IMR-90 (cell line): ENCODE results near the gene USP43. TPM values are rescaled to one million over a fixed set of nuclear protein-coding genes. Genes with fewer than 3 reads are reported as not detected.

Experiments
- ATAC-seq: fragments of 200-7000 bp; cut with Tn5 transposase; 2 replicates; pipeline ENCODE4 v1.9.1; 2020; ENCODE audit warnings: low read depth, mild to moderate bottlenecking, moderate library complexity
- BruUV-seq: library from RNA; stranded (reverse); fragments of 400-500 nt; replicated peaks from 2 replicates; lab custom pipeline; 2021; lab: Mats Ljungman, UMichigan
- CTCF ChIA-PET: fragments of 300-600 bp; formaldehyde crosslinking; extraction: SDS; loops from one replicate; lab custom pipeline; 2021; ENCODE audit warnings: antibody characterized with exemption; lab: Yijun Ruan, JAX
- POLR2A ChIA-PET: fragments of 300-600 bp; sonication (Branson Sonifier 250); formaldehyde crosslinking; loops from one replicate; lab custom pipeline; 2022; ENCODE audit warnings: antibody characterized with exemption; ENCODE audit not compliant: unreplicated experiment; lab: Charles Lee
- DNase-seq: peaks from one replicate; pipeline ENCODE4 v3.0.0; 2013
- H2AFZ ChIP-seq: replicated peaks from 2 replicates; pipeline ENCODE3; 2013; ENCODE audit warnings: low read length, mild to moderate bottlenecking; ENCODE audit not compliant: poor library complexity
- H2AK5ac ChIP-seq: 2 replicates; pipeline ENCODE4 v1.6.1; 2013; ENCODE audit warnings: low read depth, low read length, inconsistent platforms
- H2AK9ac ChIP-seq: replicated peaks from 2 replicates; pipeline ENCODE3; 2013; ENCODE audit warnings: mild to moderate bottlenecking, low read depth, low read length, moderate library complexity; ENCODE audit not compliant: poor library complexity
- H2BK120ac ChIP-seq: 2 replicates; pipeline ENCODE4 v1.6.1; 2013; ENCODE audit warnings: low read depth, low read length, inconsistent platforms
- H2BK15ac ChIP-seq: 3 replicates; pipeline ENCODE4 v1.6.1; 2013; ENCODE audit warnings: low read depth, low read length, inconsistent platforms
- H2BK20ac ChIP-seq: 2 replicates; pipeline ENCODE4 v1.6.1; 2013; ENCODE audit warnings: low read depth, mild to moderate bottlenecking, inconsistent platforms, low read length, moderate library complexity
- H2BK5ac ChIP-seq: 2 replicates; pipeline ENCODE4 v1.6.1; 2013; ENCODE audit warnings: mild to moderate bottlenecking, low read depth, low read length, inconsistent platforms; ENCODE audit not compliant: poor library complexity, severe bottlenecking
- H3K14ac ChIP-seq: replicated peaks from 2 replicates; pipeline ENCODE4 v1.6.1; 2013; ENCODE audit warnings: low read depth, low read length, inconsistent platforms
- H3K18ac ChIP-seq: 2 replicates; pipeline ENCODE4 v1.6.1; 2013; ENCODE audit warnings: low read depth, low read length, control low read depth
- H3K23ac ChIP-seq: 2 replicates; pipeline ENCODE4 v1.6.1; 2013; ENCODE audit warnings: low read depth, low read length, inconsistent platforms
- H3K27ac ChIP-seq: 2 replicates; pipeline ENCODE4 v1.5.1; 2013; ENCODE audit warnings: mild to moderate bottlenecking, control low read depth, low read length; ENCODE audit not compliant: insufficient read depth
- H3K27me3 ChIP-seq: 2 replicates; pipeline ENCODE4 v1.6.1; 2013; ENCODE audit warnings: low read length; ENCODE audit not compliant: control insufficient read depth, insufficient read depth
- H3K36me3 ChIP-seq: 2 replicates; pipeline ENCODE4 v1.6.1; 2013; ENCODE audit warnings: low read length, mixed read lengths; ENCODE audit not compliant: control insufficient read depth, insufficient read depth
- H3K4ac ChIP-seq: 2 replicates; pipeline ENCODE4 v1.6.1; 2013; ENCODE audit warnings: low read depth, low read length, inconsistent platforms
- H3K4me1 ChIP-seq: 2 replicates; pipeline ENCODE4 v1.6.1; 2013; ENCODE audit warnings: low read length, mixed read lengths; ENCODE audit not compliant: control insufficient read depth, insufficient read depth
- H3K4me2 ChIP-seq: 2 replicates; pipeline ENCODE4 v1.6.1; 2013; ENCODE audit warnings: low read depth, mild to moderate bottlenecking, control low read depth, low read length, moderate library complexity
- H3K4me3 ChIP-seq: 2 replicates; pipeline ENCODE4 v1.5.1; 2013; ENCODE audit warnings: low read depth, mild to moderate bottlenecking, control low read depth, low read length, moderate library complexity; ENCODE audit not compliant: insufficient read depth
- H3K56ac ChIP-seq: 2 replicates; pipeline ENCODE4 v1.6.1; 2013; ENCODE audit warnings: low read length, inconsistent platforms; ENCODE audit not compliant: insufficient read depth; ENCODE audit errors: extremely low read depth
- H3K79me1 ChIP-seq, 2 experiments: 2 replicates each; pipeline ENCODE4 v1.6.1; 2013; ENCODE audit warnings: low read length in 2 of 2, inconsistent platforms in 1 of 2, low read depth in 1 of 2
- H3K9ac ChIP-seq: 2 replicates; pipeline ENCODE4 v1.6.1; 2013; ENCODE audit warnings: low read depth, low read length, control low read depth
- H3K9me1 ChIP-seq: 2 replicates; pipeline ENCODE4 v1.6.1; 2013; ENCODE audit warnings: low read length, inconsistent platforms; ENCODE audit not compliant: insufficient read depth
- H3K9me3 ChIP-seq: 2 replicates; pipeline ENCODE4 v1.6.1; 2013; ENCODE audit warnings: low read length; ENCODE audit not compliant: control insufficient read depth, insufficient read depth
- H4K20me1 ChIP-seq: 2 replicates; pipeline ENCODE4 v1.6.1; 2013; ENCODE audit warnings: low read length, inconsistent platforms; ENCODE audit not compliant: insufficient read depth
- H4K5ac ChIP-seq: 2 replicates; pipeline ENCODE4 v1.6.1; 2013; ENCODE audit warnings: mild to moderate bottlenecking, low read depth, low read length, control low read depth
- H4K8ac ChIP-seq, 2 experiments: 2 replicates each; pipeline ENCODE4 v1.6.1; 2013; ENCODE audit warnings: low read depth in 2 of 2, low read length in 2 of 2, control low read depth in 1 of 2, inconsistent platforms in 1 of 2
- H4K91ac ChIP-seq: 2 replicates; pipeline ENCODE4 v1.6.1; 2013; ENCODE audit warnings: low read depth, low read length, inconsistent platforms; ENCODE audit not compliant: insufficient read depth
- BHLHE40 ChIP-seq: fragments of 150-350 bp; IDR thresholded peaks from 2 replicates; pipeline ENCODE4 v1.6.1; 2016; ENCODE audit warnings: mild to moderate bottlenecking, low read depth, low read length
- CEBPB ChIP-seq: IDR thresholded peaks from 2 replicates; pipeline ENCODE4 v1.6.1; 2012; ENCODE audit warnings: low read depth, low read length, improper control_type of control experiment
- CHD1 ChIP-seq: IDR thresholded peaks from 2 replicates; pipeline ENCODE4 v1.6.1; 2012; ENCODE audit warnings: low read depth, low read length, improper control_type of control experiment
- FOS ChIP-seq: fragments of 150-350 bp; IDR thresholded peaks from 2 replicates; pipeline ENCODE4 v1.6.1; 2016; ENCODE audit warnings: low read depth, low read length
- MAFK ChIP-seq: IDR thresholded peaks from 2 replicates; pipeline ENCODE4 v1.6.1; 2012; ENCODE audit warnings: low read depth, low read length, improper control_type of control experiment
- MAZ ChIP-seq: IDR thresholded peaks from 2 replicates; pipeline ENCODE4 v1.6.1; 2012; ENCODE audit warnings: low read depth, mild to moderate bottlenecking, low read length, improper control_type of control experiment, moderate library complexity, borderline replicate concordance
- MXI1 ChIP-seq: IDR thresholded peaks from 2 replicates; pipeline ENCODE4 v1.6.1; 2012; ENCODE audit warnings: low read depth, mild to moderate bottlenecking, low read length, moderate library complexity, borderline replicate concordance
- RAD21 ChIP-seq: IDR thresholded peaks from 2 replicates; pipeline ENCODE4 v1.6.1; 2012; ENCODE audit warnings: low read length, improper control_type of control experiment
- RCOR1 ChIP-seq: IDR thresholded peaks from 2 replicates; pipeline ENCODE4 v1.6.1; 2012; ENCODE audit warnings: mild to moderate bottlenecking, low read length, improper control_type of control experiment; ENCODE audit not compliant: insufficient replicate concordance
- RFX5 ChIP-seq: IDR thresholded peaks from 2 replicates; pipeline ENCODE4 v1.8.0; 2012; ENCODE audit warnings: low read depth, mild to moderate bottlenecking, low read length, moderate library complexity
- WGBS, 2 experiments: methylation state at CpG; one replicate each; pipeline versions ENCODE4 v1.1.5 to v1.1.7; 2013; ENCODE audit warnings: missing lambda C conversion rate in 2 of 2; ENCODE audit not compliant: insufficient read length in 1 of 2; ENCODE audit errors: extremely low coverage in 2 of 2; 5-methylcytosine and 5-hydroxymethylcytosine counted together
- dilution Hi-C: fragments of 300-500 bp; cut with HindIII; formaldehyde crosslinking; loops from one replicate; pipeline ENCODE4 v1.14.3; 2018; ENCODE audit warnings: low sequenced_read_pairs; ENCODE audit not compliant: unreplicated experiment
- in situ Hi-C: fragments of 300-500 bp; cut with MboI; formaldehyde crosslinking; loops from 3 replicates; pipeline ENCODE4 v1.14.3; 2019; ENCODE audit warnings: low sequenced_read_pairs, inconsistent platforms, mixed read lengths
- intact Hi-C: fragments of 100-400 bp; cut with micrococcal nuclease; formaldehyde crosslinking; loops from 2 replicates; pipeline ENCODE4 v1.10.0; 2022
- polyA plus RNA-seq, 3 experiments: library from polyadenylated mRNA; depleted of rRNA; stranded (reverse); fragments of >200 nt; gene quantifications; 2 replicates each; pipeline ENCODE4 v1.2.3, GENCODE V29; 2012; ENCODE audit warnings: low replicate concordance in 1 of 3
- total RNA-seq: library from RNA; depleted of rRNA; stranded (reverse); fragments of >200 nt; gene quantifications from 2 replicates; pipeline ENCODE4 v1.2.3, GENCODE V29; 2012
- TF ChIP-seq, protein P1 (sequence below): conservative IDR thresholded peaks from 2 replicates; pipeline ENCODE4 v1.5.1; 2012; ENCODE audit warnings: mild to moderate bottlenecking, low read depth, low read length, improper control_type of control experiment
- TF ChIP-seq, protein P2 (sequence below): fragments of 150-350 bp; IDR thresholded peaks from 2 replicates; pipeline ENCODE4 v1.6.1; 2016; ENCODE audit warnings: low read depth, mild to moderate bottlenecking, low read length, moderate library complexity, borderline replicate concordance
- TF ChIP-seq, protein P3 (sequence below): fragments of 150-350 bp; IDR thresholded peaks from 2 replicates; pipeline ENCODE4 v1.6.1; 2017; ENCODE audit warnings: mild to moderate bottlenecking, antibody characterized with exemption, low read length, low read depth

USP43 gene
- total and polyA plus RNA-seq, 2 of the 4 experiments (the other 2 are of a cell fraction), result not detected

DNA sequence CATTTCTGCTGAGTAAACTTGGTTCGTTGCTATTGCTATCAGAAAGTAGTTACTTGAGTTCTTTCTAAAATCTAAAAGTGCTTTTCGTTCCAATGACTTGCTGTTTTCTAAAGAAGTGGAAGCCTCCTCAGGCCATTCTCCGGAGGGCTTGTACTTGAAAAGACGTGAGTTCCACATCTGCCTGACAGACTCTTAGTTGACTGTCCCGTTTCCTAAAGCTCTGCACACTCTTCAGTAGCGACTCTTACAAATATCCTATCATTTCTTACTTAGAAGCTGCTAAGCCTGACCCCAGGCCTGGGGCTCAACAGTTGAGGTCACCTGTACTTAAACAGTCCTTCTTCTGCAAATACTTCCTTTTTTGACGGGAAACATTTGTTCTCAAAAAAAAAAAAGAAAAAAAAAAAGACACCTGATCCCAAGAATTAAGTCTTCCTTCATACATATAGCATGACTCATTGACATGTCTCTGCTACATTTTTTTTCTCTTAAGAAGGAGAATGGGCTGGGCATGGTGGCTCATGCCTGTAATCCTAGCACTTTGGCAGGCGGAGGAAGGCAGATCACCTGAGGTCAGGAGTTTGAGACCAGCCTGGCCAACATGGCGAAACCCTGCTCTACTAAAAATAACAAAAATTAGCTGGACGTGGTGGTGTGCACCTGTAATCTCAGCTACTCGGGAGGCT, 84.6 kb downstream of the USP43 start (continued):
- no peak for TF ChIP-seq BHLHE40

DNA sequence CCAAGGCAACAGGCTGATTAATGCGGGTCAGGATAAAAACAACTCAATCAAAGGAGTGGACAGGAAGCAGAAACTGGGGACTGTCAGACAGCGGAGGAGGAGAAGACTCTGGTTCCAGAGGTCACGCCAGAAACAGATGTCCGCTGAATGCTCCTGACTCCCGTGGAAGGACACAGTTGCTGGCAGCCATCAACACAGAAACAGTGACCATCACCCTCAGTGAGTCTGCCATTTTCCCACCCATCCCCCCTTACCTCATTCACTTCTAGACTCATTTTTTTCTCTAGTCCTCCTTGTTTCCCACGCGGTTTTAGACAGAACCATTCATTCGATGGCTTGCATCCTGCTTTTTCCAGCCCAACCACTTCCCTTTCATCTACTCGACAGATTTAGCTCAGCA, 105.2 kb downstream of the USP43 start:
- WGBS, 2 experiments, result 27% methylated on average over 4 of the region's 9 CpGs; no CpG with 5 or more reads in 1 of the 2 experiments
- intact Hi-C loops (no loop called here), in situ Hi-C loops (no loop called here), dilution Hi-C loops (no loop called here)
- H3K79me1 ChIP-seq, result no peaks in the 10 kb centered on the region
- H3K9ac ChIP-seq, result no peak overlapping the region
- no peak overlapping the region for H4K8ac ChIP-seq
- H2BK120ac ChIP-seq, result no peak overlapping the region
- no peak overlapping the region for H4K5ac ChIP-seq
- H3K36me3 ChIP-seq, result no peaks in the 10 kb centered on the region
- no peaks in the 10 kb centered on the region for H3K9me3 ChIP-seq
- no peak overlapping the region for H3K4me3 ChIP-seq
- no peak overlapping the region for H4K91ac ChIP-seq
- H2AK5ac ChIP-seq, result no peak overlapping the region
- H2BK15ac ChIP-seq, result no peak overlapping the region
- no peak overlapping the region for H3K56ac ChIP-seq
- H3K4me1 ChIP-seq, result no peaks in the 10 kb centered on the region
- no peaks in the 10 kb centered on the region for H4K20me1 ChIP-seq
- H2BK20ac ChIP-seq, result no peak overlapping the region
- ChIA-PET POLR2A (no interaction called here), CTCF (no interaction called here)
- no peak overlapping the region for H2BK5ac ChIP-seq
- DNase-seq (no peak), ATAC-seq (no peak)
- H3K9me1 ChIP-seq, result no peaks in the 10 kb centered on the region
- H3K4ac ChIP-seq, result no peak overlapping the region
- no peak overlapping the region for H3K18ac ChIP-seq
- H3K27ac ChIP-seq, result no peak overlapping the region
- H3K4me2 ChIP-seq, result no peak overlapping the region
- H2AFZ ChIP-seq, result no peak overlapping the region
- no peak overlapping the region for H2AK9ac ChIP-seq
- BruUV-seq, result no TSS peak
- H3K23ac ChIP-seq, result no peak overlapping the region
- no peak overlapping the region for H3K14ac ChIP-seq
- H3K27me3 ChIP-seq, result no peaks in the 10 kb centered on the region
- TF ChIP-seq CEBPB, result no peak
- no peak for TF ChIP-seq BHLHE40
- TF ChIP-seq, protein P1, sequence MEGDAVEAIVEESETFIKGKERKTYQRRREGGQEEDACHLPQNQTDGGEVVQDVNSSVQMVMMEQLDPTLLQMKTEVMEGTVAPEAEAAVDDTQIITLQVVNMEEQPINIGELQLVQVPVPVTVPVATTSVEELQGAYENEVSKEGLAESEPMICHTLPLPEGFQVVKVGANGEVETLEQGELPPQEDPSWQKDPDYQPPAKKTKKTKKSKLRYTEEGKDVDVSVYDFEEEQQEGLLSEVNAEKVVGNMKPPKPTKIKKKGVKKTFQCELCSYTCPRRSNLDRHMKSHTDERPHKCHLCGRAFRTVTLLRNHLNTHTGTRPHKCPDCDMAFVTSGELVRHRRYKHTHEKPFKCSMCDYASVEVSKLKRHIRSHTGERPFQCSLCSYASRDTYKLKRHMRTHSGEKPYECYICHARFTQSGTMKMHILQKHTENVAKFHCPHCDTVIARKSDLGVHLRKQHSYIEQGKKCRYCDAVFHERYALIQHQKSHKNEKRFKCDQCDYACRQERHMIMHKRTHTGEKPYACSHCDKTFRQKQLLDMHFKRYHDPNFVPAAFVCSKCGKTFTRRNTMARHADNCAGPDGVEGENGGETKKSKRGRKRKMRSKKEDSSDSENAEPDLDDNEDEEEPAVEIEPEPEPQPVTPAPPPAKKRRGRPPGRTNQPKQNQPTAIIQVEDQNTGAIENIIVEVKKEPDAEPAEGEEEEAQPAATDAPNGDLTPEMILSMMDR, result no peak
- TF ChIP-seq, protein P2, sequence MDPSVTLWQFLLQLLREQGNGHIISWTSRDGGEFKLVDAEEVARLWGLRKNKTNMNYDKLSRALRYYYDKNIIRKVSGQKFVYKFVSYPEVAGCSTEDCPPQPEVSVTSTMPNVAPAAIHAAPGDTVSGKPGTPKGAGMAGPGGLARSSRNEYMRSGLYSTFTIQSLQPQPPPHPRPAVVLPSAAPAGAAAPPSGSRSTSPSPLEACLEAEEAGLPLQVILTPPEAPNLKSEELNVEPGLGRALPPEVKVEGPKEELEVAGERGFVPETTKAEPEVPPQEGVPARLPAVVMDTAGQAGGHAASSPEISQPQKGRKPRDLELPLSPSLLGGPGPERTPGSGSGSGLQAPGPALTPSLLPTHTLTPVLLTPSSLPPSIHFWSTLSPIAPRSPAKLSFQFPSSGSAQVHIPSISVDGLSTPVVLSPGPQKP, result no peak
- TF ChIP-seq CHD1, result no peak
- no peak for TF ChIP-seq FOS
- TF ChIP-seq RCOR1, result no peak
- TF ChIP-seq, protein P3, sequence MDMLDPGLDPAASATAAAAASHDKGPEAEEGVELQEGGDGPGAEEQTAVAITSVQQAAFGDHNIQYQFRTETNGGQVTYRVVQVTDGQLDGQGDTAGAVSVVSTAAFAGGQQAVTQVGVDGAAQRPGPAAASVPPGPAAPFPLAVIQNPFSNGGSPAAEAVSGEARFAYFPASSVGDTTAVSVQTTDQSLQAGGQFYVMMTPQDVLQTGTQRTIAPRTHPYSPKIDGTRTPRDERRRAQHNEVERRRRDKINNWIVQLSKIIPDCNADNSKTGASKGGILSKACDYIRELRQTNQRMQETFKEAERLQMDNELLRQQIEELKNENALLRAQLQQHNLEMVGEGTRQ, result no peak
- no peak for TF ChIP-seq MAFK
- no peak for TF ChIP-seq RFX5
- no peak for TF ChIP-seq MXI1
- TF ChIP-seq MAZ, result no peak
- no peak for TF ChIP-seq RAD21
